OCI-LY7 (cell line): ENCODE measurements around the gene WDR5B. TPM values are rescaled to one million over a fixed set of nuclear protein-coding genes. Genes with fewer than 3 reads are reported as not detected.
A peak's percentile ranks its signal among the peaks of the same experiment; 100 is the strongest.

Experiments used
- BruUV-seq: library from RNA; stranded (reverse); fragments of 400-500 nt; replicated peaks from 2 replicates; lab custom pipeline; 2021; lab: Mats Ljungman, UMichigan
- CTCF ChIA-PET: fragments of 300-600 bp; sonication (Branson Sonifier 250); formaldehyde crosslinking; loops from one replicate; lab custom pipeline; 2022; ENCODE audit warnings: antibody characterized with exemption; ENCODE audit not compliant: unreplicated experiment; lab: Charles Lee
- POLR2A ChIA-PET: fragments of 300-600 bp; sonication (Branson Sonifier 250); formaldehyde crosslinking; loops from one replicate; lab custom pipeline; 2022; ENCODE audit warnings: antibody characterized with exemption; lab: Charles Lee
- DNase-seq: peaks from one replicate; pipeline ENCODE4 v3.0.0-alpha.2; 2015; ENCODE audit warnings: low spot score
- H2AFZ ChIP-seq: fragments of 200-600 bp; sonication (generic), shearing (Covaris generic); 2 replicates; pipeline ENCODE4 v1.6.1; 2014; ENCODE audit warnings: mild to moderate bottlenecking, antibody characterized with exemption, low read length, moderate library complexity
- H3K27ac ChIP-seq: fragments of 200-600 bp; sonication (generic); 2 replicates; pipeline ENCODE4 v1.5.1; 2014; ENCODE audit warnings: mixed run types, low read depth, mild to moderate bottlenecking, moderate library complexity, low read length, inconsistent platforms; ENCODE audit not compliant: poor library complexity, severe bottlenecking
- H3K36me3 ChIP-seq: fragments of 200-600 bp; sonication (generic); 2 replicates; pipeline ENCODE4 v1.6.1; 2014; ENCODE audit warnings: mild to moderate bottlenecking, antibody characterized with exemption, low read length, moderate library complexity, mixed read lengths; ENCODE audit not compliant: insufficient read depth
- H3K4me1 ChIP-seq: fragments of 200-600 bp; sonication (generic); 2 replicates; pipeline ENCODE4 v1.5.1; 2014; ENCODE audit warnings: mild to moderate bottlenecking, low read length; ENCODE audit not compliant: insufficient read depth, poor library complexity, severe bottlenecking
- H3K4me2 ChIP-seq: fragments of 200-600 bp; sonication (generic); 2 replicates; pipeline ENCODE4 v1.6.1; 2014; ENCODE audit warnings: mild to moderate bottlenecking, low read length
- H3K4me3 ChIP-seq: fragments of 200-600 bp; sonication (generic); 2 replicates; pipeline ENCODE4 v1.5.1; 2014; ENCODE audit warnings: mild to moderate bottlenecking, low read depth, low read length; ENCODE audit not compliant: poor library complexity, severe bottlenecking
- H3K79me2 ChIP-seq: fragments of 200-600 bp; sonication (generic); 2 replicates; pipeline ENCODE4 v1.6.1; 2016; ENCODE audit warnings: low read depth, mild to moderate bottlenecking, low read length, moderate library complexity, mixed read lengths; ENCODE audit not compliant: insufficient read depth
- H3K9me2 ChIP-seq: fragments of 200-600 bp; sonication (generic); 2 replicates; pipeline ENCODE4 v1.6.1; 2016; ENCODE audit warnings: mild to moderate bottlenecking, low read length, mixed read lengths; ENCODE audit not compliant: insufficient read depth
- H3K9me3 ChIP-seq: fragments of 200-600 bp; sonication (generic); 2 replicates; pipeline ENCODE4 v1.6.1; 2014; ENCODE audit warnings: mild to moderate bottlenecking, mixed run types, low read length, mixed read lengths
- H4K20me1 ChIP-seq: fragments of 200-600 bp; sonication (generic); 2 replicates; pipeline ENCODE4 v1.6.1; 2014; ENCODE audit warnings: mild to moderate bottlenecking, antibody characterized with exemption, low read length, moderate library complexity, mixed read lengths; ENCODE audit not compliant: insufficient read depth
- EZH2phosphoT487 ChIP-seq: fragments of 200-600 bp; sonication (generic); IDR thresholded peaks from 2 replicates; pipeline ENCODE4 v1.6.1; 2018; ENCODE audit warnings: low read depth, borderline replicate concordance, mild to moderate bottlenecking, mixed run types, antibody characterized with exemption, low read length, moderate library complexity, mixed read lengths
- intact Hi-C: fragments of 100-400 bp; cut with micrococcal nuclease; formaldehyde crosslinking; loops from one replicate; pipeline ENCODE4 v1.10.0; 2022; ENCODE audit not compliant: unreplicated experiment
- total RNA-seq, 2 experiments: library from RNA; depleted of rRNA in 1 of 2; stranded (reverse); fragments of >200 nt in 1 of 2; shearing (Covaris generic) in 1 of 2; gene quantifications; 2 replicates each; pipeline ENCODE4 v1.2.3, GENCODE V29; 2014 to 2022
- TF ChIP-seq, protein P1 (sequence below): fragments of 200-600 bp; sonication (generic); conservative IDR thresholded peaks from 2 replicates; pipeline ENCODE4 v1.5.1; 2014; ENCODE audit warnings: mild to moderate bottlenecking, antibody characterized with exemption, low read length, moderate library complexity, mixed read lengths

WDR5B gene
- total RNA-seq, 2 experiments from 2014 or later = 6.3 to 8.3 TPM

DNA sequence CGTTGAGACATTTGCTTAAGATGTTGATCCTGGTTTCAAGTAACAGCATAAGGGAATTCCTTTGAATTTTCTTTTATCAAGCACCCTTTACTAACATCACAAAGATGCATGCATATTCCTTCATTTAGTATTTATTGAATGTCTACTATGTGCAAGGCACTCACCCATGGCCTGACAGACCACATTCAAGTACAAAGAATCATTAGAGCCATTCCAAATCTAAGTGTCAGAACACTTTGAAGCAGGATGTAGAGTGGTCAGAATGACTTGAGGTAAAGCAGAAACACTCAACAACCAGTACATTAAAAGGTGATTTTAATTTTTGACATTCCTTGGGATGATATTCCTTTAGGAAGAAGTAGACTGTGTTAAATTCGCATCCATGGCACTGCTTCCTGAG, 6.0 kb upstream of the WDR5B start:
- Histone ChIP-seq H3K4me1 (peaks cover 12% of the 10 kb centered on the region), H3K4me2 (no peak overlapping the region), H3K9me2 (no peaks in the 10 kb centered on the region), H4K20me1 (no peaks in the 10 kb centered on the region), H3K27ac (no peak overlapping the region), H3K36me3 (peaks cover 52% of the 10 kb centered on the region), H3K9me3 (no peaks in the 10 kb centered on the region), H3K79me2 (peaks cover 7% of the 10 kb centered on the region; the same call in 1 of the 2 replicates), H3K4me3 (no peak overlapping the region), H2AFZ (no peak overlapping the region)
- no TSS peak for BruUV-seq
- intact Hi-C loops = no loop called here
- ChIA-PET POLR2A (no interaction called here), CTCF (no interaction called here)
- TF ChIP-seq, protein P1, sequence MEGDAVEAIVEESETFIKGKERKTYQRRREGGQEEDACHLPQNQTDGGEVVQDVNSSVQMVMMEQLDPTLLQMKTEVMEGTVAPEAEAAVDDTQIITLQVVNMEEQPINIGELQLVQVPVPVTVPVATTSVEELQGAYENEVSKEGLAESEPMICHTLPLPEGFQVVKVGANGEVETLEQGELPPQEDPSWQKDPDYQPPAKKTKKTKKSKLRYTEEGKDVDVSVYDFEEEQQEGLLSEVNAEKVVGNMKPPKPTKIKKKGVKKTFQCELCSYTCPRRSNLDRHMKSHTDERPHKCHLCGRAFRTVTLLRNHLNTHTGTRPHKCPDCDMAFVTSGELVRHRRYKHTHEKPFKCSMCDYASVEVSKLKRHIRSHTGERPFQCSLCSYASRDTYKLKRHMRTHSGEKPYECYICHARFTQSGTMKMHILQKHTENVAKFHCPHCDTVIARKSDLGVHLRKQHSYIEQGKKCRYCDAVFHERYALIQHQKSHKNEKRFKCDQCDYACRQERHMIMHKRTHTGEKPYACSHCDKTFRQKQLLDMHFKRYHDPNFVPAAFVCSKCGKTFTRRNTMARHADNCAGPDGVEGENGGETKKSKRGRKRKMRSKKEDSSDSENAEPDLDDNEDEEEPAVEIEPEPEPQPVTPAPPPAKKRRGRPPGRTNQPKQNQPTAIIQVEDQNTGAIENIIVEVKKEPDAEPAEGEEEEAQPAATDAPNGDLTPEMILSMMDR = no peak
- no peak for DNase-seq

DNA sequence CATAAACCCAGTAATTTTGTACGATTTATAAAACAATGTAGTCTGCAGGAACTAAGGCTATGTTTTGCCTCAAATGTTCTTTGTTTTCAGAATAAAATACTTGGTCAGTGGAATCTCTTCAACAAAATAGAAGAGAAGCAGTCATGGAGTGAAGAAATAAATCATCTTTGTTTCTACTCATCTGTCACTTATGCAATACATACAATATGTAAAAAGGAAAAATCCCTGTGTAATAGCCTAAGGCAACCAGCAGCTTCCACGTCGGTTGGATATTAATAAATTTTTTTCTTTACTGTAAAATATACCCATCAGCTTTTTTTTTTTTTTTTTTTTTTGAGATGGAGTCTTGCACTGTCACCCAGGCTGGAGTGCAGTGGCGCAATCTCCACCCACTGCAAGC, 5.2 kb upstream of the WDR5B start:
- intact Hi-C loops = no loop called here
- POLR2A ChIA-PET = no interaction called here
- Histone ChIP-seq H3K27ac (no peak overlapping the region), H3K79me2 (peaks cover 12% of the 10 kb centered on the region; the same call in 1 of the 2 replicates), H3K4me2 (no peak overlapping the region), H3K36me3 (peaks cover 45% of the 10 kb centered on the region), H4K20me1 (no peaks in the 10 kb centered on the region), H3K9me3 (no peaks in the 10 kb centered on the region), H2AFZ (no peak overlapping the region), H3K4me1 (peaks cover 16% of the 10 kb centered on the region), H3K4me3 (no peak overlapping the region), H3K9me2 (no peaks in the 10 kb centered on the region)
- no peak for TF ChIP-seq EZH2phosphoT487
- TF ChIP-seq, protein P1 = no peak
- BruUV-seq = no TSS peak
- DNase-seq = no peak
- CTCF ChIA-PET = no interaction called here

DNA sequence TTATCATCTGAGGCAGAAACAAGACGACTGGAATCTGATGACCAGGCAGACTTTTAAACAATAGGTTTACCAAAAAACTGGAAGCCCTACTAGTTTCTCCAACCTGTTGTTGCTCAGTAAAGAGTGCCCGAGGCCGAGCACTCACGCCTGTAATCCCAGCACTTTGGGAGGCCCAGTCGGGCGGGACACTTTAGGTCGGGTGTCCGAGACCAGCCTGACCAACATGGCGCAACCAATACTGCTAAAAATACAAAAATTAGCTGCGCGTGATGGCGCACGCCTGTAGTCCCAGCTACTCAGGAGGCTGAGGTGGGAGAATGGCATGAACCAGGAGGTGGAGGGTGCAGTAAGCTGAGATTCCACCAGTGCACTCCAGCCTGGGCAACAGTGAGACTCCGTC, 1.1 kb upstream of the WDR5B start:
- H4K20me1 ChIP-seq = no peaks in the 10 kb centered on the region
- peak overlapping the region; percentile 87 for H3K27ac ChIP-seq
- peaks cover 23% of the 10 kb centered on the region for H3K36me3 ChIP-seq
- peaks cover 35% of the 10 kb centered on the region for H3K79me2 ChIP-seq
- peaks cover 36% of the 10 kb centered on the region for H3K4me1 ChIP-seq
- POLR2A ChIA-PET = interaction anchor here (0.7 to 3.5 kb wide), 8 partner anchors 8 to 785 kb away, joined by 3 to 44 read pairs (median 4); partner anchors contain the start of genes FAM162A, HSPBAP1, MIX23 and SEC22A
- H3K4me2 ChIP-seq = peak overlapping the region; percentile 92
- peak overlapping the region; percentile 62; the same call in 1 of the 2 replicates for H2AFZ ChIP-seq
- H3K4me3 ChIP-seq = peak overlapping the region; percentile 85
- no TSS peak for BruUV-seq
- DNase-seq = peak; percentile 12
- intact Hi-C loops = loop anchor here (1.0 to 10.0 kb wide), 4 partner anchors 33 to 870 kb away; partner anchors contain the start of genes FAM162A, HSPBAP1, KPNA1 and POLQ
- TF ChIP-seq, protein P1 = no peak
- no peak for TF ChIP-seq EZH2phosphoT487
- H3K9me3 ChIP-seq = no peaks in the 10 kb centered on the region
- H3K9me2 ChIP-seq = no peaks in the 10 kb centered on the region
- CTCF ChIA-PET = no interaction called here
